ENCODE measurements around the gene FBXL19. TPM values are rescaled to one million over a fixed set of nuclear protein-coding genes. Genes with fewer than 3 reads are reported as not detected.

FBXL19 gene
- total and polyA plus RNA-seq, 9 of the 15 experiments (the other 6 are each of a cell fraction or from before 2014, with no cell fraction given): 0.13 to 48.0 (median 13.5) TPM; not detected in 1

DNA sequence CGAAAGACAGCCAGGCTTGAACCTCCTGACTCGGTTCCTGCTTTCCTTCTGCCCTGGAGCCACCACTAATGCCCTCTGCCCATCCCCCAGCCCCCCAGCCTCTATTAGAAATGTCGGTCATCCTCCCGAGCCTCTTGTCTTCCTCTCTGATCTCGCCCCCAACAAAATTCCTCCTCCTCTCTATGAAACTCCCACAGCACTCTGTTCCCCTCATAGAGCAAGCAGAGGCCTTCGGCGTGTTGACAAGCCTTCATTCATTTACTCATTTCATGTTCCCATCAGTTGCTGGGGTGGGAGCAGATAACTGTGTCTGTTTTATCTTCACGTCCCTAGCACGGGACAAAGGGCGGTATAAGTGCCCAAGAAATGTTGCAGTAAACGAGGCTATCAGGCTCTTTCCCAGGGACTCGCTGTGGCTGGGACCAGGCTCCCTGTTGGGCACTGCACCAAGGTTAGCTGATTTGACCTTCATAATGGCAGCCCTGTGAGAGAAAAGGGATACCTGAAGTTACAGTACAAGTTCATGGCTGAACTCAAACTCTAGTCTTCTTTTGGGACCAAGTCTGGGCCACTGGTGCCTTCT lies 7.8 kb downstream of the FBXL19 start (continued):
- TF ChIP-seq, protein P1, sequence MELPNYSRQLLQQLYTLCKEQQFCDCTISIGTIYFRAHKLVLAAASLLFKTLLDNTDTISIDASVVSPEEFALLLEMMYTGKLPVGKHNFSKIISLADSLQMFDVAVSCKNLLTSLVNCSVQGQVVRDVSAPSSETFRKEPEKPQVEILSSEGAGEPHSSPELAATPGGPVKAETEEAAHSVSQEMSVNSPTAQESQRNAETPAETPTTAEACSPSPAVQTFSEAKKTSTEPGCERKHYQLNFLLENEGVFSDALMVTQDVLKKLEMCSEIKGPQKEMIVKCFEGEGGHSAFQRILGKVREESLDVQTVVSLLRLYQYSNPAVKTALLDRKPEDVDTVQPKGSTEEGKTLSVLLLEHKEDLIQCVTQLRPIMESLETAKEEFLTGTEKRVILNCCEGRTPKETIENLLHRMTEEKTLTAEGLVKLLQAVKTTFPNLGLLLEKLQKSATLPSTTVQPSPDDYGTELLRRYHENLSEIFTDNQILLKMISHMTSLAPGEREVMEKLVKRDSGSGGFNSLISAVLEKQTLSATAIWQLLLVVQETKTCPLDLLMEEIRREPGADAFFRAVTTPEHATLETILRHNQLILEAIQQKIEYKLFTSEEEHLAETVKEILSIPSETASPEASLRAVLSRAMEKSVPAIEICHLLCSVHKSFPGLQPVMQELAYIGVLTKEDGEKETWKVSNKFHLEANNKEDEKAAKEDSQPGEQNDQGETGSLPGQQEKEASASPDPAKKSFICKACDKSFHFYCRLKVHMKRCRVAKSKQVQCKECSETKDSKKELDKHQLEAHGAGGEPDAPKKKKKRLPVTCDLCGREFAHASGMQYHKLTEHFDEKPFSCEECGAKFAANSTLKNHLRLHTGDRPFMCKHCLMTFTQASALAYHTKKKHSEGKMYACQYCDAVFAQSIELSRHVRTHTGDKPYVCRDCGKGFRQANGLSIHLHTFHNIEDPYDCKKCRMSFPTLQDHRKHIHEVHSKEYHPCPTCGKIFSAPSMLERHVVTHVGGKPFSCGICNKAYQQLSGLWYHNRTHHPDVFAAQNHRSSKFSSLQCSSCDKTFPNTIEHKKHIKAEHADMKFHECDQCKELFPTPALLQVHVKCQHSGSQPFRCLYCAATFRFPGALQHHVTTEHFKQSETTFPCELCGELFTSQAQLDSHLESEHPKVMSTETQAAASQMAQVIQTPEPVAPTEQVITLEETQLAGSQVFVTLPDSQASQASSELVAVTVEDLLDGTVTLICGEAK (IDR thresholded peaks at IDR 0.05): no peak
- TF ChIP-seq, protein P1 (CRISPR knock-in tag; IDR thresholded peaks at IDR 0.05): no peak
- TF ChIP-seq ASH1L (IDR thresholded peaks at IDR 0.05; ENCODE audit: borderline replicate concordance, low read depth, partially characterized antibody): no peak
- no peak for TF ChIP-seq IFI16 (CRISPR knock-in tag; IDR thresholded peaks at IDR 0.05)

Data from K562 (cell line).